HG03025 (cell line): Measurements from ENCODE around the gene TTC33.
A peak's percentile ranks its signal among the peaks of the same experiment; 100 is the strongest.

Experiments used
- ATAC-seq: cut with Tn5 transposase; IDR thresholded peaks from one replicate; pipeline ENCODE4 v1.9.1; 2021; ENCODE audit warnings: mild to moderate bottlenecking, moderate library complexity; ENCODE audit not compliant: unreplicated experiment, low FRiP score

The TTC33 gene

DNA sequence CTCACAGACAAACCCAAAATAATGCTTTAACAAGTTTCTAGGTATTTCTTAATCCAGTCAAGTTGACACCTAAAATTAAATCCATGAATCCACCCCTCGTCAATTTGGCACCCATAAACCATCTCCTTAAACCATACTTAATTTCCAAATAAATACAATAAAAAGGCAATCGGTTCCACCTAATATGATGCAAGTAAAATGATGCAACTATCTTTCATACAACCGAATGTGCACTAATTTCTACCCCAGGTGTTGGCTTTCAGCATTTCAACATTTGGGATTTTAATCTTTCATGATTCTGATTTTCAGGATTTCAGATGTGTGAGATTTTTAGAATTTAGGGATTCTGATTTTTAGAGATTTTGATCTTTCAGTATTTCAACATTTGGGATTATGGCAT lies 25.1 kb upstream of the TTC33 start:
- no peak for ATAC-seq

DNA sequence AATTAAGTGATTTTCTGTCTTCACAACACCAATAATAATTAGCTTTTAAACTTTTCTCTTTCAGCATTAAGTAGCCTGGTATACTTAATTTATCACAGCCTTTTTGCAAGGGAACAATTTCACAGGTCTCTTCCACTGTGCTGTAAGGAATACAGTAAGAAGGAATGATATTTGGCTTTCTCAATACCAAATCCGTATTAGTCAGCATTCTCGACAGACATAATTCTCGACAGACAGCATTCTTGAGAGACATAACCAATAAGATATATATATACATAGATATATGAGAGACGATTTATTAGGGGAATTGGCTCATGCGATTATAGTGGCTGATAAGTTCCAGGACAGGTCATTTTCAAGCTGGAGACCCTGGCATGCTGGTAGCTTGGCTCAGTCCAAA lies 24.4 kb upstream of the TTC33 start:
- ATAC-seq = no peak

- no peak for ATAC-seq
Observed at GRCh38 chr5:40779561-40779960, 23.8 kb upstream of the TTC33 start.

DNA sequence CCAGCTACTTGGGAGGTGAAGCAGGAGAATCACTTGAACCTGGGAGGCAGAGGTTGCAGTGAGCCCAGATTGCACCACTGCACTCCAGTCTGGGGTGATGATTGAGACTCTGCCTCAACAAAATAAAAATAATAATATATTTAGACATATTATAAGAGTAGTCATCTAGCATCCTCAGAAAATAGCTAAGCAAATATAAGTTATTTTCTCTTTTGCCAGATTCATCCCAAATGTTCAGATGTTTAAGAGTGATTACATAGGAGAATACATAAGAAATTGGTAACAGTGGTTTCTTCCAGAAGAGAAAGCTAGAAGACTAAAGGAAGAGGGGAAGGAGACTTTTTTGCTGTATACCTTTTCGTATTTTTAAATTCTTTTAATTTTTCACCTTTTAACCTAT lies 22.4 kb upstream of the TTC33 start:
- ATAC-seq = no peak

- ATAC-seq = no peak
Observed at GRCh38 chr5:40776658-40776977, 20.9 kb upstream of the TTC33 start.

DNA sequence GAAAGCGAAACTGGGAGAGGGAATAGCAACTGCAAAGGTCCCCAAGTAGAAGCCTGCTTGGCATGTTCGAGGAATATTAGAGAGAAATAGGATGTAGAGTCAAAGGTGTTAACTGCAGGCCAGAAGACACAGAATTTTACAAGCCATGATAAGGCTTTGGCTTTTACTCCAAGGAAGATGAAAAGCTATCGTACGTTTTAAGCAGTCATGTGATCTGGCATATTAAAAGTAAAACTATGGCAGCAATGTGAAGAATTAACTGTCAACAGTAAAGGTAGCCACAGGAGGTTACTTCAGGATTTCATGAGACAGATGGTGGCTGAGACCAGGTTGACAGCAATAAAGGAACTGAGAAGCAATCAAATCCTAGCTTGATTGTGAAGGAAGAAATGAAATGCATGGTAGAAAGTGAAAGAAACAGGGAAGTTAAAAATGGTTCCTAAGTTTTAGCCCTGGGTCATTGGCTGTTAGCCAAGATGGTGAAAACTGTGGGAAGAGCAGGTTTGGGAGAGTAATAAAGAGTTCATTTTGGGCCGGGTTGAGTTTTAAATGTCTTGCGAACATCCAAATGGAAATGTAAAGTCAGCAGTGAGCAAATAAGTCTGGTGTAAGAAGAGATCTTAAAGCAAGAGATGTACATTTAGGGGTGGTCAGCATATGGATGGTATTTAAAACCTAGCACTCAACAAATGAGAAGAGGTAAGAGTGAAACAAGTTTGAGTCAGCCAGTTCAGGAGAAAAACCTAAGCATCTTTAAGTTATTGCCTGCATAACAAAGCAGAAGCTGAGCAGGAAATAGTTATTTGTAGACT lies 20.3 kb upstream of the TTC33 start:
- ATAC-seq = no peak

- ATAC-seq = no peak
Observed at GRCh38 chr5:40775085-40775845, 19.5 kb upstream of the TTC33 start.

GRCh38 chr5:40774623-40775022 lies 18.9 kb upstream of the TTC33 start:
- no peak for ATAC-seq

DNA sequence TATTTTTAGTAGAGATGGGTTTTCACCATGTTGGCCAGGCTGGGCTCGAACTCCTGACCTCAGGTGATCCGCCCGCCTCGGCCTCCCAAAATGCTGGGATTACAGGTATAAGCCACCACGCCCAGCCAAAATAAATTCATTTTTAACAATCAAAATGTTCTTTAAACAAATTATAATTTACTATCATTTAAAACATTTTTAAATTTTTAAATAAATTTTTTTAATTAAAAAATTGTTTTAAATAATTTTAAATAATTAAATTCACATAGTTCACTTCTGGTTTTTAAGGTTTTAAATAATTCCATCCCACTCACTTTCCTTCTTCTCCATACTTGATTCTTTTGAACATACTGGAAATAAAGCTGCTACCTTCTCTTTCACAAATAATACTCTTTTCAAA lies 15.0 kb upstream of the TTC33 start:
- ATAC-seq = no peak

GRCh38 chr5:40762705-40763104 lies 6.9 kb upstream of the TTC33 start:
- no peak for ATAC-seq

GRCh38 chr5:40757400-40757799 lies 1.6 kb upstream of the TTC33 start:
- no peak for ATAC-seq

DNA sequence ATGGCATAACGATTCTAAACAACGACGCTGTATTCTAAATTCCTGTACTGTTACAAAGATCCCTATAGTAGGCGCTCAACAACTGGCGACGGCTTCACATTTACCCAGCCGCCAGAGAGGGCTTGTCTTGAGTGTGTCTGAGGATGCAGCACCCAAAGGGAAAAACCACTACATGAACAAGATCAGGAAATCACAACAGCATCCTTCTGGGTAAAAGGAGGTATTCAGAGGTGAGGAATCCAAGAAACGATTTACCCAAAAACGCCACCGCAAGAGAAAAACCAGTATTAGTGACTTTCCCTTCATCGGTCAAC lies 711 bp downstream of the TTC33 start:
- peak; percentile 81 for ATAC-seq

DNA sequence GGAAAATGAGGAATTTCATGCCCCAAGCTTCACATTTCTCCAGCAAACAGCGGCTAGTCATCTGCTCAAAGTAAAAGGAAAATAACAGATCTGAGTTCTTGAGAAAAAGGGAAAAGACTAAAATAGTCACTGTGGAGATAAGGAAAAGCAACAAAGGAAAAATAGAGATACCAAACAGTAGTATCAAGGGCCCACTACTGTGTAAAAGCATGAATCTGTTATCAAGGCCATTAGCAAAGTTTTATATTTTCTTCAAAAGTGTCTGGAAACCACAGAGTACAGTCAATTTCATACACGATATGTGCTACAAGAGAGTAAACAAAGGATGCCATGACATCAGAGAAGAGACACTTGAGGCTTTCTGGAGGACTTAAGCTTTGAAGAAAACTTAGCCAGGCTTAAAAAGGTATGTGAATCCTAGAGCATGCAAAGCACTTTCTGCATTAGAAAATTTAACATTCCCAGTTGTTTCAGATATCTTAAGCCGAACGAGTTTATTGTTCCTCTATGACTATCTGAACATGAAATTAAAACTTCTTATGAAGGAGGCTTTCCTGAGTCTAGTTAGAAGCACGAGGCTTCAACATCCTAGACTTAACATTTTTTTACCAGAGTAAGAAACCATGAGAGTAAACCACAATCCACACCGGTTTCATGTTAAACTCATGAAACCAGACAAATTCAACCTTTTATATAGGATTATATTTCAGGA lies 1.2 kb downstream of the TTC33 start:
- ATAC-seq = peak; percentile 4

DNA sequence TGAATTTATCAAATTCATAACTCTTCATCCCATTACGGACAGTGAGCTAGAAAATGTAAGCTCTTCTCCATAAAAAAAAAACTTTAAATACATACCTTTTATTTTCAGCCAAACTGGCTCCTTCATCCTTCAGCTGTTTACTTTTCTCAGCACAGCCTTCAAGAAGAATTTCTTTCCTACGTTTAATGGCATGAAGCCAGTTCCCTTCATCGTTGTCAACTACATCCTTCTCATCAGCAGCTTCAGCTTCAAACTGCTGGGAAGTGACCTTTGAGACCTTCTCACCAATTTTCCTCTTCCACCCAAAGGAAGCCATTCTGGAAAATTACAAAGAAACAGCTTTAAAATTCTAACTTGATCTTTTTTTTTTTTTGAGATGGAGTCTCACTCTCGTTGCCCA lies 9.1 kb downstream of the TTC33 start:
- ATAC-seq = no peak

GRCh38 chr5:40743771-40744170 lies 12.0 kb downstream of the TTC33 start:
- ATAC-seq = no peak

GRCh38 chr5:40738502-40738901 lies 17.3 kb downstream of the TTC33 start:
- no peak for ATAC-seq

DNA sequence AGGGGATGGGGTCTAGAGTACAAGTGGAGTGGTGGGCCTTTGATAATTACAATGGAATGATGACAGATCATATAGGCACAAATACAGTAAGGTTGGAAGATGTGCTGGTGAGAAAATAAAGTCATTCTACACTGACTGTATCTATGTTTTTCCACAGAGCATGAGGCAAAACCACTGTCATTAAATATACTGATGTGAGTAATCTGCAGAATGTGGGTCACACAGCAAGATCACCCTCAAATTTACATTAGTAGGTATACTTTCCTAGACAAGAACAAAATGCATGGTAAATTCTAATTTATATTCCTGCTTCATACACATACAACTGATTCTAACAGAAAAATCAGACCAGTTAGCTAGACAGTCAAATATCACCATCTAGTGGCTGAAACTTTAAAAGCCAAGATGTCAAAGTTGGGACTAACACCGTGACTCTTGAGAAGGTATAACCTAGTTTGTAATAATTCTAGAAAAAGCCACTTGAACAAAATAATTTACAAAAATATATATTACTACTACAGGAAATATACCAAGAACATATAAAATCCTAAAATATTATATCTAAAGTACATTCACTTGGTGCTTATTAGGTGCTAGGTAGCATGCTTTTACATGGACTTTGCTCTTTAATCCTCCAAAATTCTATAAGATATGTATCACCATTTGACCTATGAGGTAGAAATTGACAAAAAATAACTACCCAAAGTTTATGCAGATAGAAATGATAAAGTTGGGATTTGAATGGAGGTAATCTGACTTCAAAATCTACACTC lies 19.5 kb downstream of the TTC33 start:
- peak; percentile 67 for ATAC-seq

DNA sequence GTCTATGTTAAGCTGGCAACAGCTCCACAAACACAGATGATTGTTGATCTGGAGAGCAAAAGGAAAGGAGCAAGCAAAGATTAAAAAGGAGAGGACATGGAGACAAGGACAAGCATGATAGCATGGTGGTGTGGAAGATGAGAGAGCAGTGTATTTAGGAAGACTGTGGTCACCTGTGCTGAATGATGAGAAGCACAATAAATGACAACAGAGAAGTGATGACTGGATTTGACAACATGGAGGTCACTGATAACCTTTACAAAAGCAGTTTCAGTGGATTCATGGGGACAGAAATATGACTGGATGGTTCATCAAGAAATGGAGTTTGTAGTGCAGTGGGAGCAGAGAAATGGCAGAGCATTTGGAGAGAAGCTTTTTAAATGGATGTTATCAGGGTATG lies 20.2 kb downstream of the TTC33 start:
- ATAC-seq = no peak

- no peak for ATAC-seq
Observed at GRCh38 chr5:40734986-40735385, 20.8 kb downstream of the TTC33 start.

- no peak for ATAC-seq
Observed at GRCh38 chr5:40733879-40734563, 21.7 kb downstream of the TTC33 start.
